Activated CD4-positive, alpha-beta memory T cell treated with anti-CD3 and anti-CD28 coated beads, Interleukin-2, amount 10 ng/mL, durations not matched to agents 7 days and 5 days (primary cell): ENCODE data around the gene HIRIP3. TPM values are rescaled to one million over a fixed set of nuclear protein-coding genes. Genes with fewer than 3 reads are reported as not detected.

Source experiments
- CTCF ChIA-PET: fragments of 350-600 bp; sonication (Branson Sonifier 250); formaldehyde crosslinking; loops from one replicate; lab custom pipeline; 2021; ENCODE audit warnings: antibody characterized with exemption, inconsistent platforms; lab: Charles Lee
- POLR2A ChIA-PET: fragments of 350-600 bp; sonication (Branson Sonifier 250); formaldehyde crosslinking; loops from one replicate; lab custom pipeline; 2021; ENCODE audit warnings: antibody characterized with exemption; lab: Charles Lee
- DNase-seq: peaks from one replicate; pipeline ENCODE4 v3.0.0-alpha.2; 2020
- H3K27ac Mint-ChIP-seq: one replicate; pipeline ENCODE4 v1.8.0; 2021; ENCODE audit warnings: mild to moderate bottlenecking, mixed read lengths
- H3K27me3 Mint-ChIP-seq: one replicate; pipeline ENCODE4 v1.8.0; 2021; ENCODE audit warnings: mixed read lengths
- H3K36me3 Mint-ChIP-seq: one replicate; pipeline ENCODE4 v1.8.0; 2021; ENCODE audit warnings: low read depth, mixed read lengths
- H3K4me1 Mint-ChIP-seq: one replicate; pipeline ENCODE4 v1.8.0; 2021; ENCODE audit warnings: mixed read lengths
- H3K4me3 Mint-ChIP-seq: one replicate; pipeline ENCODE4 v1.8.0; 2021; ENCODE audit warnings: mild to moderate bottlenecking, mixed read lengths
- H3K9me3 Mint-ChIP-seq: one replicate; pipeline ENCODE4 v1.8.0; 2021; ENCODE audit warnings: mixed read lengths
- total RNA-seq, 2 experiments: library from RNA; stranded (reverse); gene quantifications; one replicate each; pipeline ENCODE4 v1.2.3, GENCODE V29; 2021

The HIRIP3 gene
- total RNA-seq, 2 experiments from 2014 or later = 38.7 to 40.3 TPM

DNA sequence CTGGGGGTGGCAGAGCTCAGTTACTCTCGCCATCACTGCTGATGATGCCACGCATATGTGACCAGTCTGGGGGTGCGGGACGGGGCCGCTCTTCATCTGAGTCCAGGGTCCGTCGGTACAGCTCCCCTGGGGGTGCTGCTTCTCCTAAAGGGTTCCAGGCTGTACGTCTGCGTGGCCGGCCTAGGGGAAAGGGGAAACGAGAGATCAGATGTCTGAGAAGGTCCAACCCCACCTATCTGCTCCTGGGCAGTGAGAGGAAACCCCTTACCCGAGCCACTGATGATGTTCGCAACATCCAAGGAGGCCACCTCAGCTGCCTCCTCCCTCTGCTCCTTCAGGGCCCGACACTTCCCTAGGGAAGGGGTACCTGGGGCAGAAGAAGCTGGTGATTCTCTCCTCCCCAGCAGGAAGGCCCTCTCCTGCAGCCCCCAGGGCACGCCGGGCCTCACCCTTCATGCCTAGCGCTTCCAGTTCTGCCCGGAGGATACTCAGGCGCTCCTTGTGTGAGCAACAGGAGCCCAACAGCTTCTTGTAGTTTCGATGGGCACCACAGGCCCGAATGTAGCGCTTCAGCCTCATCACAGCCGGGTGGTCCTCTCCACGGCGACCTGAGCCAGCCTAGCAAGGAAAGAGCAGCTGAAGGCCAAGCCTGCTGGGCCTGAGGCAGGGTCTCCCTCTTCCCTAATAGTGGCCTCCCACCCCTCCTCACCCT lies 2.1 kb downstream of the HIRIP3 start:
- Mint-ChIP-seq H3K4me3 (no peak overlapping the region), H3K36me3 (peaks cover 59% of the 10 kb centered on the region)
- POLR2A ChIA-PET = interaction anchor here (0.7 to 5.1 kb wide), 12 partner anchors 9 to 191 kb away, joined by 3 to 99 read pairs (median 3); partner anchors contain the start of genes ALDOA, CDIPT, MVP and TAOK2

DNA sequence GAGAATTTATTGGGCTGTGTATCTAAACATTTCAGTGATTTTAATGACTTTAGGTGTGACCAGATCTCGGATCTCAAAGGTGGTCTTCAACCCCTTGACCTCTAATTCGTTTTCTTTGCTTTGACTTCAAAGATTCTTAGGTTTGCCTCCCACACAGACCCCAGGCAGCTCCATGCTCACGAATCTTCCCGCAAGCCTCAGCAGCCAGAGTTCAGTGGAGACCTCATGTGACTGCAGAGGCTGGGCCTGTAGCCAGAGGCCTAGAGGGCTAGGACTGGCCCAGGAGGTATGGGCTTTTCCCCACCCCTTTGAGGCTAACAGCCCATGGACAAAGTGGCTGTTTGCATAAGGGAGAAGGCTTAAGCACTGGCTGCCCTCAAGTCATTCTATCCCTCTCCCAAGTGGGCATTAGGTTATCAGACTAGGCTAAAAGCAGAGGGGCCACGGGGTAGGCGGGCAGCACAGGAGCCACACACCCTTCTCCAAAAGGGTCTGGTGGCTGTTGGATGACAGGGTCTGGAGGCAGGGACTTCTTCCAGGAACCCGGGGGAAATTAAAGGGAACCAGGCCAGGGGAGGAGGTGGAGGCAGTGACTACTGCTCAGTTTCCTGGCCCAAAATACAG lies 3.0 kb downstream of the HIRIP3 start:
- H3K27ac Mint-ChIP-seq = no peak overlapping the region
- POLR2A ChIA-PET = interaction anchor here (0.9 to 5.1 kb wide), 6 partner anchors 8 to 129 kb away, joined by 3 to 99 read pairs (median 4); partner anchors contain the start of genes CDIPT and TAOK2
- CTCF ChIA-PET = no interaction called here
- no peaks in the 10 kb centered on the region for H3K9me3 Mint-ChIP-seq
- peaks cover 58% of the 10 kb centered on the region for H3K36me3 Mint-ChIP-seq
- no peaks in the 10 kb centered on the region for H3K27me3 Mint-ChIP-seq
- peak overlapping the region; percentile 21 for H3K4me3 Mint-ChIP-seq
- peaks cover 27% of the 10 kb centered on the region for H3K4me1 Mint-ChIP-seq
- no peak for DNase-seq

More for the DNA sequence above, 2.1 kb downstream of the HIRIP3 start:
- peak overlapping the region; percentile 98 for H3K27ac Mint-ChIP-seq
- no peak for DNase-seq
- peaks cover 33% of the 10 kb centered on the region for H3K4me1 Mint-ChIP-seq
- H3K27me3 Mint-ChIP-seq = no peaks in the 10 kb centered on the region
- H3K9me3 Mint-ChIP-seq = no peaks in the 10 kb centered on the region
- CTCF ChIA-PET = interaction anchor here (1.0 kb wide), 1 partner anchor 39 kb away, joined by 5 read pairs; no protein-coding TSS in a partner anchor

DNA sequence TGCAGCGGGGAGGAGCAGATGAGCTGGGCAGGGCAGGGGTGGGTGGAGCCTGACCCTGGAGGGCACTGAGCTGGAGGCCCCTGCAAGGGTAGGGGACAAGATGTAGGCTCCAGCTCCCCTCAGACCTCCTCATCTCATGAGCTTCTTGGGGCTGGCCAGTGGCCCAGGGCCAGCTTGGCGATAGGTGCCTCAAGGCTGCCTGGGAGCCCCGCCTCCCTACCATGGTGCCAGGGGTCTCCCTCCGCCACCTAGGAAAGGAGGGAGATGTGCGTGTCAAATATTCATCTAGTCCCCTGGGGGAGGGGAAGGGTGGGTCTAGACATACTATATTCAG lies 3.9 kb downstream of the HIRIP3 start:
- no peaks in the 10 kb centered on the region for H3K27me3 Mint-ChIP-seq
- DNase-seq = no peak
- POLR2A ChIA-PET = interaction anchor here (1.3 kb wide), 1 partner anchor 19 kb away, joined by 6 read pairs; no protein-coding TSS in a partner anchor
- peaks cover 53% of the 10 kb centered on the region for H3K36me3 Mint-ChIP-seq
- H3K27ac Mint-ChIP-seq = no peak overlapping the region
- peaks cover 21% of the 10 kb centered on the region for H3K4me1 Mint-ChIP-seq
- H3K9me3 Mint-ChIP-seq = no peaks in the 10 kb centered on the region
- CTCF ChIA-PET = interaction anchor here (0.6 to 0.8 kb wide), 2 partner anchors 41 to 79 kb away, joined by 3 to 4 read pairs; no protein-coding TSS in a partner anchor
- H3K4me3 Mint-ChIP-seq = no peak overlapping the region

DNA sequence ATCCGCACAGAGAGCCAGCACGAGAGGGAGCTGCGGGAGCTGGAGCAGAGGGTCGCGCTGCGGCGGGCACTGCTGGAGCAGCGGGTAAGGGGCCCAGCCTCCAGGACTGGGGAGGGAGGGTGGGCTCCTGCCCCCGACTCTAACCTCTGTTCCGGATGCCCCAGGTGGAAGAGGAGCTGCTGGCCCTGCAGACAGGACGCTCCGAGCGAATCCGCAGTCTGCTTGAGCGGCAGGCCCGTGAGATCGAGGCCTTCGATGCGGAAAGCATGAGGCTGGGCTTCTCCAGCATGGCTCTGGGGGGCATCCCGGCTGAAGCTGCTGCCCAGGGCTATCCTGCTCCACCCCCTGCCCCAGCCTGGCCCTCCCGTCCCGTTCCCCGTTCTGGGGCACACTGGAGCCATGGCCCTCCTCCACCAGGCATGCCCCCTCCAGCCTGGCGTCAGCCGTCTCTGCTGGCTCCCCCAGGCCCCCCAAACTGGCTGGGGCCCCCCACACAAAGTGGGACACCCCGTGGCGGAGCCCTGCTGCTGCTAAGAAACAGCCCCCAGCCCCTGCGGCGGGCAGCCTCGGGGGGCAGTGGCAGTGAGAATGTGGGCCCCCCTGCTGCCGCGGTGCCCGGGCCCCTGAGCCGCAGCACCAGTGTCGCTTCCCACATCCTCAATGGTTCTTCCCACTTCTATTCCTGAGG lies 4.4 kb downstream of the HIRIP3 start:
- ChIA-PET CTCF (interaction anchor here (0.6 to 0.8 kb wide), 2 partner anchors 41 to 78 kb away, joined by 3 to 4 read pairs; no protein-coding TSS in a partner anchor), POLR2A (interaction anchor here (1.3 kb wide), 1 partner anchor 18 kb away, joined by 6 read pairs; no protein-coding TSS in a partner anchor)
- Mint-ChIP-seq H3K4me3 (no peak overlapping the region), H3K36me3 (peaks cover 54% of the 10 kb centered on the region), H3K27me3 (no peaks in the 10 kb centered on the region), H3K27ac (no peak overlapping the region), H3K4me1 (peaks cover 16% of the 10 kb centered on the region), H3K9me3 (no peaks in the 10 kb centered on the region)
- DNase-seq = no peak

DNA sequence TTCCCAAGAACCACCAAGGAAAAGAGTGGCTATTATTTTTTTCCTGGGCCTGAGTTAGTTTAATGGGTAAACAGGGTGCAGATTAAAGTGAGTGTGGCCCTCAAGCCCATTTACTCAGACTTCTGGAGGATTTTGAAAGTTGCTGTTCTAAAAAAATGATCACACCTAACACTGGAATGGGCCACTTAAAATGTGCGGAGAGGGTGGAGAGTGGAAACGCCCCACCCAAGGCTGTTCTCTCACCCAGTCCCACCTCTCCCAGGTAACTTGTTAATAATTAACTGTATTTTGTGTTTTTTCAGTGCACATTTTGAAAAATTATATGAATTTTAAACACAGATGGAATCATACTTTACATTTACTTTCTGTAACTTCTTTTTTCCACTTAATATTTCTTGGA lies 5.4 kb downstream of the HIRIP3 start:
- H3K4me3 Mint-ChIP-seq = no peak overlapping the region
- CTCF ChIA-PET = no interaction called here
- DNase-seq = no peak
- peaks cover 14% of the 10 kb centered on the region for H3K4me1 Mint-ChIP-seq
- H3K9me3 Mint-ChIP-seq = no peaks in the 10 kb centered on the region
- H3K27me3 Mint-ChIP-seq = no peaks in the 10 kb centered on the region
- no peak overlapping the region for H3K27ac Mint-ChIP-seq
- peaks cover 55% of the 10 kb centered on the region for H3K36me3 Mint-ChIP-seq
- POLR2A ChIA-PET = interaction anchor here (1.7 kb wide), 1 partner anchor 15 kb away, joined by 12 read pairs; the partner anchor contains the start of gene TAOK2

DNA sequence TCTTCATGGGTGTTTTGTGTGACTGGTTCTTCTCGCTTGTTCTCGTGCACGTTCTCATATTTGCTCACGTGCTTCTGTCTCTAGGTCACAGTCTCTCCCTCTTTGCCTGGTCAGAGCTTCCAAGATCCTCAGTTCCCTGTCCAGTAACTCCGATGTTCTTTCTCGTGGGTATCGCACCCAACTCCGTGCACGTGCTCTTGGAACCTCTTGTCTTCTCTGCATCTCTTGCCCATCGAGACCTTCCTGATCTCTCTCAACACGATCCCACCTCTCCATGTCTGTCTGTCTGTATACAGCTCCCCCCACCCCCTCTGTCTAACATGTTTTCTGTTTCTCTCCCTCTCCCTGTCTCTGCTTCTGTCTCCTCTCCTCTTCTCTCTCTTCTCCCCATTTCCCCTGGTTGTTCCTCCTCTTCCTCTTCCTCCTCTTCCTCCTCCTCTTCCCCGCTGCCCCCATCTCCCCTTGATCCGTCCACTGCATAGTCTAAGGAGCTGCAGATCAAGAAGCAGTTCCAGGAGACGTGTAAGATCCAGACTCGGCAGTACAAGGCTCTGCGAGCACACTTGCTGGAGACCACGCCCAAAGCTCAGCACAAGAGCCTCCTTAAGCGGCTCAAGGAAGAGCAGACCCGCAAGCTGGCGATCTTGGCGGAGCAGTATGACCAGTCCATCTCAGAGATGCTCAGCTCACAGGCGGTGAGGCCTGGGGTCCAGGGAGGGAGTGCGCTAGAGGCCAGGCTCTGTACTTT lies 6.1 kb downstream of the HIRIP3 start:
- Mint-ChIP-seq H3K27me3 (no peaks in the 10 kb centered on the region), H3K27ac (no peak overlapping the region), H3K4me3 (no peak overlapping the region), H3K36me3 (peaks cover 55% of the 10 kb centered on the region), H3K9me3 (no peaks in the 10 kb centered on the region), H3K4me1 (peaks cover 6% of the 10 kb centered on the region)
- POLR2A ChIA-PET = interaction anchor here (1.7 kb wide), 1 partner anchor 15 kb away, joined by 12 read pairs; the partner anchor contains the start of gene TAOK2
- CTCF ChIA-PET = no interaction called here
- no peak for DNase-seq

DNA sequence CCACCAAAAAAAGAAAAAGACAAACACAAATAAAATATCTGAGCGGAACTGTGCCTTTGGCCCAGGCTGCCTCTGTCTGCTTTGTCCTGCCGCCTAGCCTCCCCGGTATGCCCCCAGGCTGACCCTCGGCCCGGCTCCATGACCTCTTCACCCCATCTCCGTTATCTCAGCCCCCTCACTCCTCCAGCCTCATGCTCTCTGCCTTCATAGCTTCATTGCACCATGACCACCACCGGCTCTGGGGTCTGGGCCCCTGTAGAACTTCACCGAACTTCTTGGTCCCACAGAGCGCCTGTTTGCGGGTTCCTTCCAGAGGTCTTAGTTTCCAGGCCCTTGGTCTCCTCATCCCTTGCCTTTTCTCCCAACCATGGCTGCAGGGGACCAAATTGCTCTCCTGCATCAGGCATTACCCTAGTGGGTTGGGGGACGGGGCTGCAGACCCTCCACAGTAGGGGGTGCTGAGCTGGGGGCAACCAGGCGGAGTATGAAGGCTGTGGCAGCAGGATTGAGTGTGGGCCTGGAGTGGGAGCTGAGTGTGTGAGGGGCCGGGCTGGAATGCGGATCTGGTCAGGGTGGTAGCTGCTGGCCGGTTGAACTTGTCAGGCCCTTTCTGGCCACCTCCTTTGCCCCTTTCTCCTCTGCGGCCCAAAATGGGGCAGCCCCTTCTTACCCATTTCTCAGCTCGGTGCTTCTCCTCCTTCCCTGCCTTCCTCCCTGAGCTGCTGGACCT lies 6.9 kb downstream of the HIRIP3 start:
- no peak overlapping the region for H3K27ac Mint-ChIP-seq
- no peak for DNase-seq
- no peak overlapping the region for H3K4me3 Mint-ChIP-seq
- no peaks in the 10 kb centered on the region for H3K27me3 Mint-ChIP-seq
- H3K36me3 Mint-ChIP-seq = peaks cover 57% of the 10 kb centered on the region
- ChIA-PET POLR2A (interaction anchor here (0.6 to 1.7 kb wide), 2 partner anchors 14 to 27 kb away, joined by 3 to 12 read pairs; partner anchors contain the start of genes TAOK2 and TMEM219), CTCF (no interaction called here)
- H3K9me3 Mint-ChIP-seq = no peaks in the 10 kb centered on the region
- no peaks in the 10 kb centered on the region for H3K4me1 Mint-ChIP-seq

DNA sequence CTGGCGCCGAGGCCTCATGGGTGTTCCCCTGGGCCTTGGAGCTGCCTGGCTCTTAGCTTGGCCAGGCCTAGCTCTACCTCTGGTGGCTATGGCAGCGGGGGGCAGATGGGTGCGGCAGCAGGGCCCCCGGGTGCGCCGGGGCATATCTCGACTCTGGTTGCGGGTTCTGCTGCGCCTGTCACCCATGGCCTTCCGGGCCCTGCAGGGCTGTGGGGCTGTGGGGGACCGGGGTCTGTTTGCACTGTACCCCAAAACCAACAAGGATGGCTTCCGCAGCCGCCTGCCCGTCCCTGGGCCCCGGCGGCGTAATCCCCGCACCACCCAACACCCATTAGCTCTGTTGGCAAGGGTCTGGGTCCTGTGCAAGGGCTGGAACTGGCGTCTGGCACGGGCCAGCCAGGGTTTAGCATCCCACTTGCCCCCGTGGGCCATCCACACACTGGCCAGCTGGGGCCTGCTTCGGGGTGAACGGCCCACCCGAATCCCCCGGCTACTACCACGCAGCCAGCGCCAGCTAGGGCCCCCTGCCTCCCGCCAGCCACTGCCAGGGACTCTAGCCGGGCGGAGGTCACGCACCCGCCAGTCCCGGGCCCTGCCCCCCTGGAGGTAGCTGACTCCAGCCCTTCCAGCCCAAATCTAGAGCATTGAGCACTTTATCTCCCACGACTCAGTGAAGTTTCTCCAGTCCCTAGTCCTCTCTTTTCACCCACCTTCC lies 7.9 kb downstream of the HIRIP3 start:
- Mint-ChIP-seq H3K27me3 (no peaks in the 10 kb centered on the region), H3K4me3 (no peak overlapping the region), H3K27ac (no peak overlapping the region), H3K36me3 (peaks cover 62% of the 10 kb centered on the region), H3K9me3 (no peaks in the 10 kb centered on the region), H3K4me1 (no peaks in the 10 kb centered on the region)
- no peak for DNase-seq
- CTCF ChIA-PET = no interaction called here
- POLR2A ChIA-PET = interaction anchor here (6.3 kb wide), 1 partner anchor 8 kb away, joined by 43 read pairs; the partner anchor contains the start of genes HIRIP3 and INO80E

DNA sequence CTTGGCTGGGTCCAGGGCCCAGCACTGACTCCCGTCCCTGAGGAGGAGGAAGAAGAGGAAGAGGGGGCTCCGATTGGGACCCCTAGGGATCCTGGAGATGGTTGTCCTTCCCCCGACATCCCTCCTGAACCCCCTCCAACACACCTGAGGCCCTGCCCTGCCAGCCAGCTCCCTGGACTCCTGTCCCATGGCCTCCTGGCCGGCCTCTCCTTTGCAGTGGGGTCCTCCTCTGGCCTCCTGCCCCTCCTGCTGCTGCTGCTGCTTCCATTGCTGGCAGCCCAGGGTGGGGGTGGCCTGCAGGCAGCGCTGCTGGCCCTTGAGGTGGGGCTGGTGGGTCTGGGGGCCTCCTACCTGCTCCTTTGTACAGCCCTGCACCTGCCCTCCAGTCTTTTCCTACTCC lies 8.5 kb downstream of the HIRIP3 start:
- Mint-ChIP-seq H3K27ac (no peak overlapping the region), H3K4me3 (no peak overlapping the region), H3K27me3 (no peaks in the 10 kb centered on the region), H3K36me3 (peaks cover 61% of the 10 kb centered on the region), H3K9me3 (no peaks in the 10 kb centered on the region), H3K4me1 (no peaks in the 10 kb centered on the region)
- ChIA-PET POLR2A (interaction anchor here (6.3 kb wide), 1 partner anchor 8 kb away, joined by 43 read pairs; the partner anchor contains the start of genes HIRIP3 and INO80E), CTCF (no interaction called here)
- DNase-seq = no peak

DNA sequence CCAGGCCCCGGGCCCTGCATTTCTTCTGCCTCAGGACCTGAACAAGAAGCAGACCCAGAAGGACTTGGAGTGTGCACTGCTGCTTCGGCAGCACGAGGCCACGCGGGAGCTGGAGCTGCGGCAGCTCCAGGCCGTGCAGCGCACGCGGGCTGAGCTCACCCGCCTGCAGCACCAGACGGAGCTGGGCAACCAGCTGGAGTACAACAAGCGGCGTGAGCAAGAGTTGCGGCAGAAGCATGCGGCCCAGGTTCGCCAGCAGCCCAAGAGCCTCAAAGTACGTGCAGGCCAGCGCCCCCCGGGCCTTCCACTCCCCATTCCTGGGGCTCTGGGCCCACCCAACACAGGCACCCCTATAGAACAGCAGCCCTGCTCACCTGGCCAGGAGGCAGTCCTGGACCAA lies 9.2 kb downstream of the HIRIP3 start:
- POLR2A ChIA-PET = interaction anchor here (1.1 to 6.3 kb wide), 2 partner anchors 9 to 13 kb away, joined by 6 to 43 read pairs; partner anchors contain the start of genes HIRIP3, INO80E and TAOK2
- Mint-ChIP-seq H3K27ac (no peak overlapping the region), H3K4me3 (no peak overlapping the region), H3K36me3 (peaks cover 65% of the 10 kb centered on the region), H3K4me1 (no peaks in the 10 kb centered on the region), H3K27me3 (no peaks in the 10 kb centered on the region), H3K9me3 (no peaks in the 10 kb centered on the region)
- no peak for DNase-seq
- CTCF ChIA-PET = interaction anchor here (0.7 kb wide), 1 partner anchor 16 kb away, joined by 3 read pairs; no protein-coding TSS in a partner anchor

DNA sequence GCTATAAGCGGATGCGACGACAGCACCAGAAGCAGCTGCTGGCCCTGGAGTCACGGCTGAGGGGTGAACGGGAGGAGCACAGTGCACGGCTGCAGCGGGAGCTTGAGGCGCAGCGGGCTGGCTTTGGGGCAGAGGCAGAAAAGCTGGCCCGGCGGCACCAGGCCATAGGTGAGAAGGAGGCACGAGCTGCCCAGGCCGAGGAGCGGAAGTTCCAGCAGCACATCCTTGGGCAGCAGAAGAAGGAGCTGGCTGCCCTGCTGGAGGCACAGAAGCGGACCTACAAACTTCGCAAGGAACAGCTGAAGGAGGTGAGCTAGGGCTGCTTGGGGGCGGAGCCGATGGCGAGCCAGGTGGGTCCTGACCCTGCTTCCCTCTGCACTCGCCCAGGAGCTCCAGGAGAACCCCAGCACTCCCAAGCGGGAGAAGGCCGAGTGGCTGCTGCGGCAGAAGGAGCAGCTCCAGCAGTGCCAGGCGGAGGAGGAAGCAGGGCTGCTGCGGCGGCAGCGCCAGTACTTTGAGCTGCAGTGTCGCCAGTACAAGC lies 10.1 kb downstream of the HIRIP3 start:
- no peaks in the 10 kb centered on the region for H3K4me1 Mint-ChIP-seq
- DNase-seq = no peak
- H3K9me3 Mint-ChIP-seq = no peaks in the 10 kb centered on the region
- no peak overlapping the region for H3K27ac Mint-ChIP-seq
- H3K4me3 Mint-ChIP-seq = no peak overlapping the region
- H3K36me3 Mint-ChIP-seq = peaks cover 67% of the 10 kb centered on the region
- POLR2A ChIA-PET = interaction anchor here (1.1 to 6.3 kb wide), 3 partner anchors 10 to 62 kb away, joined by 3 to 43 read pairs (median 6); partner anchors contain the start of genes HIRIP3, INO80E and TAOK2
- no peaks in the 10 kb centered on the region for H3K27me3 Mint-ChIP-seq
- CTCF ChIA-PET = interaction anchor here (0.7 kb wide), 1 partner anchor 15 kb away, joined by 3 read pairs; no protein-coding TSS in a partner anchor
